Fibroblast of lung (primary cell): ENCODE measurements around the gene NUCB1.

Experiments
- CTCF ChIP-seq, 2 donors: IDR thresholded peaks in 1 of 2; conservative IDR thresholded peaks in 1 of 2; 1 replicate in 1 of 2; 2 replicates in 1 of 2; pipeline ENCODE4 v1.5.1; 2011 to 2012; ENCODE audit warnings: low read length in 2 of 2, control low read depth in 1 of 2, inconsistent platforms in 1 of 2, low read depth in 1 of 2, mild to moderate bottlenecking in 1 of 2
- EZH2 ChIP-seq: IDR thresholded peaks from 2 replicates; pipeline ENCODE4 v1.5.1; 2012; ENCODE audit warnings: low read length, control low read depth, mild to moderate bottlenecking; ENCODE audit errors: missing control alignments

DNA sequence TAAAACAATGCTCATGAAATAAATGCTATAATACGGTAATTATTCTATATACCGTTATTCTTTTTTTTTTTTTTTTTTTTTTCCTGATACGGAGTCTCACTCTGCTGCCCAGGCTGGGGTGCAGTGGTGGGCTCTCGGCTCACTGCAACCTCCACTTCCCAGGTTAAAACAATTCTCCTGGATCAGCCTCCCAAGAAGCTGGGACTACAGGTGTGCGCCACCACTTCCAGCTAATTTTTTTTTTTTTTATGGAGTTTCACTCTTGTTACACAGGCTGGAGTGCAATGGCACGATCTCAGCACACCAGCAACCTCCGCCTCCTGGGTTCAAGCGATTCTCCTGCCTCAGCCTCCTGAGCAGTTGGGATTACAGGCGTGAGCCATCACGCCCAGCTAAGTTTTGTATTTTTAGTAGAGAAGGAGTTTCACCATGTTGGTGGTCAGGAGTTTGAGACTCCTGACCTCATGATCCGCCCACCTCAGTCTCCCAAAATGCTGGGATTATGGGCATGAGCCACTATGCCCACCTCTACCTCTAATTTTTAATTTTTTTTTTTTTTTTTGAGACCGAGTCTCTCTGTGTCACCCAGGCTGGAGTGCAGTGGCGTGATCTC, 21.0 kb upstream of the NUCB1 start:
- TF ChIP-seq EZH2 = no peak
- TF ChIP-seq CTCF (conservative IDR thresholded peaks at IDR 0.05 in 1 of 2, IDR thresholded peaks at IDR 0.05 in 1 of 2; ENCODE audit: low read depth in 1 of 2, low read length in 2 of 2) = no peak
